HG03280 (cell line): Measurements from ENCODE around the gene LHCGR.
"Not testable (repeated sequence)": the region's sequence is repeated elsewhere in the genome, so short reads cannot be mapped to it uniquely, and the experiment has no call there.

ENCODE experiments used
- ATAC-seq: cut with Tn5 transposase; IDR thresholded peaks from one replicate; pipeline ENCODE4 v1.9.1; 2021; ENCODE audit warnings: mild to moderate bottlenecking, moderate library complexity; ENCODE audit not compliant: unreplicated experiment

The LHCGR gene

GRCh38 chr2:48749291-48750127, 6.0 kb downstream of the LHCGR start:
- ATAC-seq: no peak

GRCh38 chr2:48747319-48747718, 8.2 kb downstream of the LHCGR start:
- ATAC-seq: no peak

DNA sequence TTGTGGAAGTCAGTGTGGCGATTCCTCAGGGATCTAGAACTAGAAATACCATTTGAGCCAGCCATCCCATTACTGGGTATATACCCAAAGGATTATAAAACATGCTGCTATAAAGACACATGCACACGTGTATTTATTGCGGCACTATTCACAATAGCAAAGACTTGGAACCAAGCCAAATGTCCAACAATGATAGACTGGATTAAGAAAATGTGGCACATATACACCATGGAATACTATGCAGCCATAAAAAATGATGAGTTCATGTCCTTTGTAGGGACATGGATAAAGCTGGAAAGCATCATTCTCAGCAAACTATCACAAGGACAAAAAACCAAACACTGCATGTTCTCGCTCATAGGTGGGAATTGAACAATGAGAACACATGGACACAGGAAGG, 16.3 kb downstream of the LHCGR start:
- not testable (repeated sequence) for ATAC-seq

DNA sequence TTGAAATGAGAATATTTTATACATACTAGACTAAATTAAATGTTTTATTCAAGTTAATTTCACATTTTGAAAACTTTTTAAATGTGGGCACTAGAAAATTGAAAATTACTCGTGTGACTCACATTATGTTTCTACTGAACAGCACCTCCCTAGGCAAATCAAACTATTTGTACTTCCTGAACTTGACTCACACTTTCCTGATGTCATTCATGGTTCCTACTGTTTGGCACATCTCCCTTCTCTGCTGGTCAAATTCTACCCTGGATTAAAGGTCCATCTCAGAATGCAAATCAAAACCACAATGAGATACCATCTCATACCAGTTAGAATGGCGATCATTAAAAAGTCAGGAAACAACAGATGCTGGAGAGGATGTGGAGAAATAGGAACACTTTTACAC, 16.7 kb downstream of the LHCGR start:
- no peak for ATAC-seq

- no peak for ATAC-seq
Measured at GRCh38 chr2:48736251-48736650, 19.3 kb downstream of the LHCGR start.

DNA sequence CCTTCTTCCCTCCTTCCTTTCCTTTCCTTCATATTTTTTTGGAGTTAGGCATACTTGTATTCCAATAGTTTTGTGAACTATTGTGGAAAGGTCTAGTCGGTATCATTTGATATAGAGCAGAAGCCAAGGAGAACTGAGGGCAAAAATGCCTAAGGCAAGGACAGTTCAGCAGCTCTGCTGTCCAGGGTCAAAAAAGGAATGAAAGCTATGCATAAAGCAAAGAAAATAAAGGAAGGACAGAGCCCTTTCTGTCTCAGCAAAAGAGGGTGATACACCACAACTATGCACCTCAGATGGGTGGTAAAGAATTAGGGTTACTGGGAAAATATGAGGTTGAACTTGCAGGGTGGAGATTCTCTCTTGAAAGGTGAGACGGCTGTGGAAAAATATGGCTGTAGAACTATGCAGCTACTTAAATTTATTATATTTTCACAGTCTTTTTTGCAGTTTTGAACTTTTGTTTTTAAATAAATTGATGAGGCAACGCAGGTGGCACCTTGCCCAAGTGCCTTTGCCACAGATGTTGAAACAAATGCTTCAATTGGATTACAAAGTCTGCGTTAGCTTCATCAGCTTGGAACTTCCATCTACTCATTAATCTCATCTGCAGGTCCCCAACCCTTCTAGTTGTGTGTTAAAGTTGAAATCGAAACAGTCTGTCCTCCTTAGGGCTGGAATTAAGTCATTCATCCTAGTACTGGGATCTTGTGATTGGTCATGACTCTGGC, 20.8 kb downstream of the LHCGR start:
- ATAC-seq: no peak

DNA sequence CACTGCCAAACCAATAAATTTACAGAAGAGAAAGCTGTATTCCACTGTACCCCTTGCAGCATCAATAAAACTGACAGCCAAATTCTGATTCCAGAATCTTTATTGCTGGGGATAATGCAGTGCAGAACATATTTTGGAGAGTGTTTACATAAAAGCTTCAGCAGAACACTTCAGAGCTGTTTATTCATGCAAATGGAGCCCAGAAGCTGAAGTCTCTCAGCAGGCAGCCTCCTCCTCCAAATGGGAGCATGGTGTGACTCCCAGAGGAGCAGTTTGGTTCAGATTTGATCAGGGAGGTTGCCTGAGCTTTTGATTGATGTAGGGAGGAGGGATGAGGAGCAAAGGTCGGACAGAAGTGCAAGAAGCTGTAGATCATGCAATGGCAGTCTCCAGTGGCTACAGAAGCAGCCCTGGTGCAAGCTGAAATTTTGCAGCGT, 22.4 kb downstream of the LHCGR start:
- ATAC-seq: no peak

GRCh38 chr2:48728840-48729239, 26.7 kb downstream of the LHCGR start:
- ATAC-seq: no peak

DNA sequence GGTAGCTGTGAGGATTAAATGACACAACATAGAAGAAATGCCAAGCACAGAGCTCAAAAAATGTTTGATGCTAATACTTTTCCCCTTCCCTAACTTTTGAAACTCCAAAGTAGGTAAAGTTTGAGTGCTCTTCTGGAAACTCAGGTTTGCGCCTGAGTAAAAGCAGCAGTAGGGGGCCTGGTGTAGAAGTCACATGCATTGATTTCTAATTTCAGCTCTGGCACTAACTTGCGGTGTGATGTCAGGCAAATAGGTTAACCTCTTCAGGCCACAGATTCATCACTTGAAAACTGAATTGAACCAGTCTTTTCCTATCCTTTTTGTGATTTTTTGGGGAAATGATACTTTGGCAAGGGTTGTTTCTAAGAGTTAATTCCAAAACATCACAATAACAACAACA, 27.2 kb downstream of the LHCGR start:
- ATAC-seq: no peak

- no peak for ATAC-seq
Measured at GRCh38 chr2:48727560-48727959, 28.0 kb downstream of the LHCGR start.

GRCh38 chr2:48725696-48726494, 29.6 kb downstream of the LHCGR start:
- ATAC-seq: no peak

- no peak for ATAC-seq
Measured at GRCh38 chr2:48724278-48724677, 31.2 kb downstream of the LHCGR start.

DNA sequence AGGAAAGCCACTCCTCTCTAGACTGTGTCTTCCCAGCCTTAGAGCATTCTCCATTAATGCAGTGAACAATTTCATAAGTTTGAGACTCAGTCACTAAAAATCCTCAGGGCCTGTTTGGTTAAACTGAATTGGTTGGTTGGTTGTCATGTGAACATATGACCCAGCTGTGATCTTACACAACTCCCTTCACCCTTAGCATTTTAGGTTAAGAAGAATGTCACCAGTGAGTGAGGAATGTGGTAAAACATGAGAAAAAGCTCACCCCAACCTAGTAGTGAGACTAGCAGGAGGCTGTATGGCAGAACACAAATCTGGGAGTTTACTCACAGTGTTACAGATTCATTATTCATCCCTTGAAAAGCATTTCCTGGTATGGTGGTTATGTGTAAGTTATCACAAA, 32.4 kb downstream of the LHCGR start:
- ATAC-seq: no peak

GRCh38 chr2:48722391-48722790, 33.1 kb downstream of the LHCGR start:
- no peak for ATAC-seq

GRCh38 chr2:48721158-48721557, 34.4 kb downstream of the LHCGR start:
- ATAC-seq: no peak

GRCh38 chr2:48719480-48720177, 35.9 kb downstream of the LHCGR start:
- ATAC-seq: no peak

- ATAC-seq: no peak
Measured at GRCh38 chr2:48717846-48718245, 37.7 kb downstream of the LHCGR start.

GRCh38 chr2:48715956-48716355, 39.6 kb downstream of the LHCGR start:
- no peak for ATAC-seq

DNA sequence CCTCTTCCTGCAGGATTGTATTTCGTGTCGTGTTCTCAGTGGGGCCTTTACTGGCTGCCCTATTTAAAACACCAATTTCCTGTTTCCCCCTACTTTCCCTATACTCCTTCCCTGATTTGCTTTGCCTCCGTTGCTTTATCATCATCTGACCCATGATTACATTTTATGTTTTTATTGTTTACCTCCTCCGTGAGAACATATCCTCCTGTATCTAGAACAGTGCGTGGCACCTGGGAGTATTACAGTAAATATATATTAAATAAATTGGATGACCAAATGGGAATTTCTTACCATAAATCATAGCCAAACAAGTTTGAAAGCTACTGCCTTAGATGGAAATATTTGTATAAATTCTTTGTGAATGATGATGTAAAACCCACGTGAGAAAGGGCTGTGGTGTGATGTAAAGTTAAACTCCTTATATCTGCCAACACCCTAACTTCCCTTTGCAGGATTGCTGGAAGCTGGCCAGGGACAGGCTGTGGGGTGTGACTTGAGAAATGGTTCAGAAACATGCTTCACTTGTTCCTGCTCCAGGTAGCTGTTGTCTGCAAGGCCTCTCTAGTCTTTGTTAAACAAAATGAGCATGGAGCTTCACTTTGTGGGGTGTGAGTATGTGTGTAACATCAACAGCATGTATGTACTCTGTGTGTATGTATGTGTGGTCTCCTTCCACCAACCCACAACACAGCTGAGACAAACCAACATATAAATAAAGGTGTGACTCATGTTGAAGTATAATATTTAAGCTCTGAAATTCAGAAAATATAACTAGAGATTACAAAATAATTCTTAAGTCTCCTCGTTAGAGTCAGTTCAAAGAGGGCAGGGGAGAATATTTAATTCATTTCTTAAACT, 40.3 kb downstream of the LHCGR start:
- ATAC-seq: no peak

GRCh38 chr2:48714245-48714644, 41.3 kb downstream of the LHCGR start:
- no peak for ATAC-seq
